ENCODE results near the gene CACNA1E. TPM values are rescaled to one million over a fixed set of nuclear protein-coding genes. Genes with fewer than 3 reads are reported as not detected.

Gene CACNA1E
- total RNA-seq, 1 donor from 2014 or later, result 2.1 TPM

- no peak for DNase-seq (ENCODE audit: extremely low spot score, unreplicated experiment)
- TF ChIP-seq, protein P1, sequence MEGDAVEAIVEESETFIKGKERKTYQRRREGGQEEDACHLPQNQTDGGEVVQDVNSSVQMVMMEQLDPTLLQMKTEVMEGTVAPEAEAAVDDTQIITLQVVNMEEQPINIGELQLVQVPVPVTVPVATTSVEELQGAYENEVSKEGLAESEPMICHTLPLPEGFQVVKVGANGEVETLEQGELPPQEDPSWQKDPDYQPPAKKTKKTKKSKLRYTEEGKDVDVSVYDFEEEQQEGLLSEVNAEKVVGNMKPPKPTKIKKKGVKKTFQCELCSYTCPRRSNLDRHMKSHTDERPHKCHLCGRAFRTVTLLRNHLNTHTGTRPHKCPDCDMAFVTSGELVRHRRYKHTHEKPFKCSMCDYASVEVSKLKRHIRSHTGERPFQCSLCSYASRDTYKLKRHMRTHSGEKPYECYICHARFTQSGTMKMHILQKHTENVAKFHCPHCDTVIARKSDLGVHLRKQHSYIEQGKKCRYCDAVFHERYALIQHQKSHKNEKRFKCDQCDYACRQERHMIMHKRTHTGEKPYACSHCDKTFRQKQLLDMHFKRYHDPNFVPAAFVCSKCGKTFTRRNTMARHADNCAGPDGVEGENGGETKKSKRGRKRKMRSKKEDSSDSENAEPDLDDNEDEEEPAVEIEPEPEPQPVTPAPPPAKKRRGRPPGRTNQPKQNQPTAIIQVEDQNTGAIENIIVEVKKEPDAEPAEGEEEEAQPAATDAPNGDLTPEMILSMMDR (conservative IDR thresholded peaks at IDR 0.05), result no peak
- peaks cover 6% of the 10 kb centered on the region for H3K27me3 Mint-ChIP-seq
- H3K9me3 Mint-ChIP-seq, result no peaks in the 10 kb centered on the region
- no peak overlapping the region for H3K4me3 Mint-ChIP-seq
- H3K36me3 Mint-ChIP-seq, result no peaks in the 10 kb centered on the region
- no peak overlapping the region for H3K27ac Mint-ChIP-seq
- H3K4me1 Mint-ChIP-seq (ENCODE audit: unreplicated experiment), result no peaks in the 10 kb centered on the region
These were observed 320.1 kb downstream of the CACNA1E start for GRCh38 chr1:181803421-181803820.

DNA sequence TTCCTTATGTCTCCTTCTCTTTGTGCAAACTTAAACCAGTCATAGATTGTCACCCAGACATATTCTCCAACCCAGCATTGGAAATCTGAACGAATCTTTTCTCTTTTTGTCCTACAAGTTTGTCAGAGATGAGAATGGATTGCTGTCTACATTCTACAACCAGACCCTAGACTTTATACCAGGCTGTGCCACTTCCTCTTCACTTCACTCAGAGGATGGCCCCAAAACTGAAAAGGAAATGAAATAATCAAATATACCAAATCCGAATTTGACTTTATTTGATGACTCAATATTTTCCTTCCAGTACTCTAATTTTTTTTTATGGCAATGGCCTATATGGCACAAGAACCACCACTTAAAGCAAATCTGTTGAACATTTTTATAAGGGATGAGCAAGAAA is 321.7 kb downstream of the CACNA1E start:
- H3K27me3 Mint-ChIP-seq, result peaks cover 6% of the 10 kb centered on the region
- H3K4me1 Mint-ChIP-seq (ENCODE audit: unreplicated experiment), result no peaks in the 10 kb centered on the region
- H3K36me3 Mint-ChIP-seq, result no peaks in the 10 kb centered on the region
- TF ChIP-seq, protein P1 (conservative IDR thresholded peaks at IDR 0.05), result no peak
- H3K4me3 Mint-ChIP-seq, result no peak overlapping the region
- H3K27ac Mint-ChIP-seq, result no peak overlapping the region
- H3K9me3 Mint-ChIP-seq, result no peaks in the 10 kb centered on the region
- DNase-seq (ENCODE audit: extremely low spot score, unreplicated experiment), result no peak

GRCh38 chr1:181806746-181807145 is 323.4 kb downstream of the CACNA1E start:
- Mint-ChIP-seq H3K27me3 (peaks cover 17% of the 10 kb centered on the region), H3K36me3 (no peaks in the 10 kb centered on the region), H3K9me3 (no peaks in the 10 kb centered on the region), H3K4me3 (no peak overlapping the region), H3K27ac (no peak overlapping the region), H3K4me1 (ENCODE audit: unreplicated experiment) (no peaks in the 10 kb centered on the region)
- DNase-seq (ENCODE audit: extremely low spot score, unreplicated experiment), result no peak
- TF ChIP-seq, protein P1 (conservative IDR thresholded peaks at IDR 0.05), result no peak

GRCh38 chr1:181807251-181807650 is 323.9 kb downstream of the CACNA1E start:
- DNase-seq (ENCODE audit: extremely low spot score, unreplicated experiment), result no peak
- TF ChIP-seq, protein P1 (conservative IDR thresholded peaks at IDR 0.05), result no peak
- Mint-ChIP-seq H3K4me1 (ENCODE audit: unreplicated experiment) (no peaks in the 10 kb centered on the region), H3K27me3 (peaks cover 21% of the 10 kb centered on the region), H3K27ac (no peak overlapping the region), H3K4me3 (no peak overlapping the region), H3K9me3 (no peaks in the 10 kb centered on the region), H3K36me3 (no peaks in the 10 kb centered on the region)

- H3K4me1 Mint-ChIP-seq (ENCODE audit: unreplicated experiment), result no peaks in the 10 kb centered on the region
- H3K27me3 Mint-ChIP-seq, result peaks cover 14% of the 10 kb centered on the region
These were observed 326.8 kb downstream of the CACNA1E start for GRCh38 chr1:181809991-181810545.

More at GRCh38 chr1:181809991-181810545, 326.8 kb downstream of the CACNA1E start:
- Mint-ChIP-seq H3K36me3 (no peaks in the 10 kb centered on the region), H3K9me3 (no peaks in the 10 kb centered on the region), H3K27ac (no peak overlapping the region), H3K4me3 (no peak overlapping the region)
- TF ChIP-seq, protein P1 (conservative IDR thresholded peaks at IDR 0.05), result no peak
- DNase-seq (ENCODE audit: extremely low spot score, unreplicated experiment), result no peak
